ENCODE data around the gene PIAS4.

The PIAS4 gene

GRCh38 chr19:4077800-4078684 is 70.5 kb downstream of the PIAS4 start:
- no peak for TF ChIP-seq CTCF (IDR thresholded peaks at IDR 0.05)

GRCh38 chr19:4080473-4080872 is 72.9 kb downstream of the PIAS4 start:
- no peak for TF ChIP-seq CTCF (IDR thresholded peaks at IDR 0.05)

GRCh38 chr19:4081441-4082129 is 74.0 kb downstream of the PIAS4 start:
- TF ChIP-seq CTCF (IDR thresholded peaks at IDR 0.05): no peak

GRCh38 chr19:4082172-4082571 is 74.6 kb downstream of the PIAS4 start:
- no peak for TF ChIP-seq CTCF (IDR thresholded peaks at IDR 0.05)

- no peak for TF ChIP-seq CTCF (IDR thresholded peaks at IDR 0.05)
These were observed 76.4 kb downstream of the PIAS4 start for GRCh38 chr19:4083677-4084546.

GRCh38 chr19:4084547-4084877 is 77.0 kb downstream of the PIAS4 start:
- TF ChIP-seq CTCF (IDR thresholded peaks at IDR 0.05): no peak

- no peak for TF ChIP-seq CTCF (IDR thresholded peaks at IDR 0.05)
These were observed 78.9 kb downstream of the PIAS4 start for GRCh38 chr19:4086411-4086867.

Measured in LNCAP (cell line).